Endometrial microvascular endothelial cells (primary cell): ENCODE results near the gene CREBRF. TPM values are rescaled to one million over a fixed set of nuclear protein-coding genes. Genes with fewer than 3 reads are reported as not detected.
"Not testable (repeated sequence)": the region's sequence is repeated elsewhere in the genome, so short reads cannot be mapped to it uniquely, and the experiment has no call there.

Experiments
- in situ Hi-C: cut with HindIII; loops from 2 replicates; pipeline ENCODE4 v1.10.0; 2017; ENCODE audit warnings: low sequenced_read_pairs, low pct_unique_long_range_greater_than_20kb; ENCODE audit errors: inconsistent ontology term
- total RNA-seq: library from RNA; depleted of rRNA; stranded (reverse); fragments of >200 nt; gene quantifications from one replicate; pipeline ENCODE4 v1.2.3, GENCODE V29; 2015; ENCODE audit errors: inconsistent ontology term

Gene CREBRF
- total RNA-seq, 1 donor from 2014 or later, result 5.2 TPM

- in situ Hi-C loops, result no loop called here
Measured at GRCh38 chr5:173075137-173075843, 19.1 kb downstream of the CREBRF start.

GRCh38 chr5:173075970-173076369, 19.8 kb downstream of the CREBRF start:
- in situ Hi-C loops, result no loop called here

- in situ Hi-C loops, result not testable (repeated sequence)
Measured at GRCh38 chr5:173076471-173076870, 20.3 kb downstream of the CREBRF start.

DNA sequence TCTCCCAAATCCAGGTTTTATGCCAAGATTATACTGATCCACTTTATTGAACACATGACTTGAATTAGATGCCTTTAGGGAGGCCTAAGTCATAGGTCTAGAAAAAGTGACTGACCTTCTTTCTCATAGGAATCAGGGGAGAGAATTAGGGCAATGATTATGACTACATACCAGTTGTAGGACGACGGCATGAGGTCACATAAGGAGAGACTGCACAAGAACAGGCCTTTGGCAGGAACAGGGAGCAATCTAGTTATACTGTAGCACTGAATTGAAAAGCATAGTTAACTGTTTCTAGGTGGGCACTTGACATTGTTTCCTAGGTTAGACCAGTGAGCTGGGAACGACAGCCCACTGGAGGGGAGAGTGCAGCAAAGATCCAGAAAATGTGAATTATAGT, 22.7 kb downstream of the CREBRF start:
- in situ Hi-C loops, result no loop called here

- in situ Hi-C loops, result no loop called here
Measured at GRCh38 chr5:173089581-173089980, 33.4 kb downstream of the CREBRF start.

DNA sequence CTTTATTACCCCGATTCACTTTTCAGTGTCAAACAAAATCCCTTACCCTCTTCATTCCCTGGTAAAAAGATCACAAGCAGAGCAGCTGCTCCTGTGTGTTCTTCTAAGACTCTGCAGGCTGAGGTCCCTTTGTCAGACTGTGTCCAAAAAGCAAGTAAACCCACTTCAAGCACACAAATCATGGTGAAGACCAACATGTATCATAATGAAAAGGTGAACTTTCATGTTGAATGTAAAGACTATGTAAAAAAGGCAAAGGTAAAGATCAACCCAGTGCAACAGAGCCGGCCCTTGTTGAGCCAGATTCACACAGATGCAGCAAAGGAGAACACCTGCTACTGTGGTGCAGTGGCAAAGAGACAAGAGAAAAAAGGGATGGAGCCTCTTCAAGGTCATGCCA, 34.5 kb downstream of the CREBRF start:
- in situ Hi-C loops, result no loop called here

- in situ Hi-C loops, result no loop called here
Measured at GRCh38 chr5:173091981-173092380, 35.8 kb downstream of the CREBRF start.

DNA sequence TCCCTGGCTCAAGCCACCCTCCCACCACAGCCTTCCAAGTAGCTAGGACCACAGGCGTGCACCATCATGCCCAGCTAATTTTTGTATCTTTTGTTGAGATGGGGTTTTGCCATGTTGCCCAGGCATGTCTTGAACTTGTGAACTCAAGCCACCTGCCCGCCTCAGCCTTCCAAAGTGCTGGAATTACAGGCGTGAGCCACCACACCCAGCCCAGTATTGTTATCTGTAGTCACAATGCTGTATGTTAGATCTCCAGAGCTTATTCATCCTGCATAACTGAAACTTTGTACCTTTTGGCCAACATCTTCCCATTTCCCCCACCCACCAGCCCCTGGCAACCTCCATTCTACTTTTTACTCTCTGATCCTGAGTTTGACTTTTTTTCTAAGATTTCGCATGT, 37.5 kb downstream of the CREBRF start:
- in situ Hi-C loops, result no loop called here

GRCh38 chr5:173094012-173094661, 38.0 kb downstream of the CREBRF start:
- in situ Hi-C loops, result no loop called here

DNA sequence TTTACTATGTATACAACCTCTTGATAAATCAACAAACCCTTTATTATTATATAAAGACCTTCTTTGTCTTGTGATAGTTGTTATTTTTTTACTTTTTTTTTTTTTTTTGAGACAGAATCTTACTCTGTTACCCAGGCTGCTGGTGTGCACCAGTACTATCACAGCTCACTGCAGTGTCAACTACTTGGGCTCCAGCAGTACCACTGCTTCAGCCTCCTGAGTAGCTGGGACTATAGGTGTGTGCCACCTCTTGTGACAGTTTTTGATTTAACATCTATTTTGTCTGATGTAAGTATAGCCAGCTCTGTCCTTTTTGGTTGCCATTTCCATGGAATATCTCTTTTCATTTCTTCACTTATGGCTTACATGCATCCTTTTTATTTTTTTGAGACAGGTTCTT, 42.6 kb downstream of the CREBRF start:
- in situ Hi-C loops, result no loop called here

GRCh38 chr5:173099461-173099860, 43.3 kb downstream of the CREBRF start:
- in situ Hi-C loops, result no loop called here

DNA sequence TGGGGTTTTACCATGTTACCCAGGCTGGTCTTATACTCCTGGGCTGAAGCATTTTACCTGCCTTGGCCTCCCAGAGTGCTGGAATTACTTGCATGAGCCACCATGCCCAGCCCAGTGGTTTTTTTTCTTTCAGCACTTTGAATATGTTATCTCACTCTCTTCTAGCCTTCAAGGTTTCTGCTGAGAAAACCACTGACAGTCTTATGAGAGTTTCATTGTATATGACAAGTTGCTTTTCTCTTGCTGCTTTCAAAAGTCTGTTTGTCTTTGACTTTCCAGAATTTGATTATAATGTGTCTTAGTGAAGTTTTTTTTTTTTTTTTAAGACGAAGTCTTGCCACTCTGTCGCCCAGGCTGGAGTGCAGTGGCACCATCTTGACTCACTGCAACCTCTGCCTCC, 45.1 kb downstream of the CREBRF start:
- in situ Hi-C loops, result no loop called here

GRCh38 chr5:173103411-173103810, 47.3 kb downstream of the CREBRF start:
- in situ Hi-C loops, result no loop called here

GRCh38 chr5:173108914-173109313, 52.8 kb downstream of the CREBRF start:
- in situ Hi-C loops, result no loop called here

DNA sequence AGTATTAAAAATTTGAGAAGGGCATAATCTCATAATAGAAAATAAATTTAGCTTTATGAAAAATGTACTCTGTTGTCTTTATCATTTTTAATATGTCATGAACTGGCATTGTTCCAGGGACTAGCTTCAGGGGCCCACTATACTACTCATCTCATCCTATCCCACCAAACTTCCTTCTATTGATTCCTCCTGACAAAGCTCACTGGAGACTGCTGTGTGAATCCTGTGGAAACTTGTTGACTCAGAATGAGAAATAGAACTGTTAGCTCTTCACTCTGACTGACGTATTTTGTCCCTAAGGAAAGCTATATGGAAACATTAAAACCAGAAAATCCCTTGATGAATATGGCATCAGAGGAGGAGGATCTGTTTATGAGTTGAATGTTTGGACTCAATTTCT, 58.4 kb downstream of the CREBRF start:
- in situ Hi-C loops, result no loop called here

DNA sequence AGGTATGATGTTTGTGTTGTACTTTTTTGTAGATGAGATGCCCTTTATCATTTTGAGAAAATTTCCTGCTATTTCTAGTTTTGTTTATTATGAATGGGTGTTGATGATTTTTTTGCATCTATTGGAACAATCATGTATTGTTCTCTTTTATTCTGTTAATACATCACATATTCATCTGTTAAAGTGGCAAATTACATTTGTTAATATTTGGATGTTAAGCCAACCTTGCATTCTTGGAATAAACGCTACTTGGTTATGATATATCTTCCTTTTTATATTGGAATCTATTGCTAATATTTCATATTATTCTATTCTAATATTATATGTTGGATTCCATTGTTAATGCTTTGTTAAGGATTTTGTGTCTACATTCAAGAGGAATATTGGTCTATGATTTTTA, 63.6 kb downstream of the CREBRF start:
- in situ Hi-C loops, result no loop called here

DNA sequence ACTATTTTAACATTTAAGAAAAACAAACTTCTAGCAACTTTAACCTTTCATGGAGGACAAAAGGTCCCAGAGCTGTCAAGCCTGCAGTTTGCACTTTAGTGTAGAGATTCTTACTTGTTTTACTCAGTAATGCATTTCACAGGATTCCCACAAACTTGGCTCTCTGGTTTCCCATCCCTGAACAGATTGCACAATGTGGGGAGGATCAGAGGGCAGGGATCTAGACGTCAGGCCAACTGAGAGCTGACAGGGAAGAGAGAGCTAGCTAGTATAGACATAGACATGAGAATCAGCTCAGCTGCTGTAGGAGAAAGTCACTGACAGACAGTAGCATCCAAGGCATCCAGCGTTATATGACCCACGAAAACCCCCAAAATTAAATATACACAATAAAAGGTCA, 67.3 kb downstream of the CREBRF start:
- in situ Hi-C loops, result no loop called here

DNA sequence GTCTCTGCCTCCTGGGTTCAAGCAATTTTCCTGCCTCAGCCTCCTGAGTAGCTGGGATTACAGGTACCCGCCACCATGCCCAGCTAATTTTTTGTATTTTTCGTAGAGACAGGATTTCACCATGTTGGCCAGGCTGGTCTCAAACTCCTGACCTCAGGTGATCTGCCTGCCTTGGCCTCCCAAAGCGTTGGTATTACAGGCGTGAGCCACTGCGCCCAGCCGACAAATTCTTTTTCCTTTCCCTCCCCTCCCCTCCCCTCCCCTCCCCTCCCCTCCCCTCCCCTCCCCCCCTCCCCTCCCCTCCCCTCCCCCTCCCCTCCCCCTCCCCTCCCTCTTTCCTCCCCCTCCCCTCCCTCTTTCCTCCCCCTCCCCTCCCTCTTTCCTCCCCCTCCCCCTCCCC, 76.0 kb downstream of the CREBRF start:
- in situ Hi-C loops, result not testable (repeated sequence)

GRCh38 chr5:173138707-173139106, 82.6 kb downstream of the CREBRF start:
- in situ Hi-C loops, result no loop called here

- in situ Hi-C loops, result no loop called here
Measured at GRCh38 chr5:173139631-173140030, 83.5 kb downstream of the CREBRF start.

GRCh38 chr5:173140769-173141168, 84.6 kb downstream of the CREBRF start:
- in situ Hi-C loops, result no loop called here
